Measurements from ENCODE around the gene IRF6. TPM values are rescaled to one million over a fixed set of nuclear protein-coding genes. Genes with fewer than 3 reads are reported as not detected.

The IRF6 gene
- total and polyA plus RNA-seq, 2 of the 8 experiments (the other 6 are each of a cell fraction or from before 2014, with no cell fraction given): 9.6 to 13.4 TPM

DNA sequence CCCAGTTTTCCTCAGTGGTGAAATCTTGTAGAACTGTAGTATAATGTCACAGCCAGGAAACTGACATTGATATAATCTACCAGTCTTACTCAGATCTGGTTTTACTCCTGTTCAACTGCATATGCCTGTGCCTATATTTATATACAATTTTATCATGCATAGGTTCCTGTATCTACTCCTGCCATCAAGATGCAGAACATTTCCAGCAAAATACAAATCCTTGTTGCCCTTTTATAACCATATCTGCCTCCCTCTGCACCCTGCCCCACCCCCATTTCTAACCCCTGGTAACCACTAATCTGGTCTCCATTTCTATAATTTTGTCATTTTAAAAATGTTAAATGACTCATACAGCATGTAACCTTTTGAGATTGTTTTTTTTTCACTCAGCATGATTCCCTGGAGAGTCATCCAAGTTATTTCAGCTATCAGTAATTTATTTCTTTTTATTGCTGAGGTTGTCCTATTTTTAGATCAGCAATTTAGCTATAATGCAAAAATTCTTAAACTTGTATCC, 29.9 kb upstream of the IRF6 start:
- H3K18ac ChIP-seq (ENCODE audit: extremely low read depth, low read length): no peak overlapping the region
- TF ChIP-seq POU5F1 (IDR thresholded peaks at IDR 0.05; ENCODE audit: low read depth, low read length) (no peak), JUND (IDR thresholded peaks at IDR 0.05; ENCODE audit: low read length) (no peak), CHD2 (IDR thresholded peaks at IDR 0.05; ENCODE audit: low read length) (no peak), BRCA1 (IDR thresholded peaks at IDR 0.05; ENCODE audit: low read depth, low read length) (no peak), RFX5 (IDR thresholded peaks at IDR 0.05; ENCODE audit: borderline replicate concordance, low read depth, low read length) (no peak), NRF1 (IDR thresholded peaks at IDR 0.05; ENCODE audit: low read depth, low read length) (no peak), SIRT6 (IDR thresholded peaks at IDR 0.05; ENCODE audit: low read length) (no peak)
- no peak overlapping the region for H3K4me3 ChIP-seq (ENCODE audit: extremely low read depth in 1 of 4, insufficient read depth in 2 of 4, low read depth in 3 of 4, low read length in 4 of 4)
- no peak overlapping the region for H4K8ac ChIP-seq (ENCODE audit: extremely low read depth, insufficient read depth, low read length)
- FAIRE-seq (no peak), DNase-seq (ENCODE audit: low read depth in 1 of 2, low spot score in 2 of 2) (no peak)
- CTCF ChIA-PET (ENCODE audit: partially characterized antibody): interaction anchor here (0.6 to 4.6 kb wide), 4 partner anchors 11 to 476 kb away, joined by 3 to 33 read pairs (median 10); no protein-coding TSS in a partner anchor
- H2BK15ac ChIP-seq (ENCODE audit: low read length): no peak overlapping the region
- H3K4ac ChIP-seq (replicated peaks; ENCODE audit: insufficient read length, low read depth, low read length): no peak overlapping the region
- no peaks in the 10 kb centered on the region for H3K79me2 ChIP-seq (ENCODE audit: control insufficient read depth in 1 of 2, insufficient read depth in 2 of 2, low read length in 2 of 2)
- H2AFZ ChIP-seq (ENCODE audit: low read length): no peak overlapping the region
- no peaks in the 10 kb centered on the region for H3K4me1 ChIP-seq (replicated peaks in 1 of 4; ENCODE audit: control insufficient read depth in 3 of 4, insufficient read depth in 4 of 4, low read length in 3 of 4)
- H3K9ac ChIP-seq (replicated peaks in 1 of 4; ENCODE audit: extremely low read depth in 1 of 4, low read depth in 3 of 4, low read length in 3 of 4): no peak overlapping the region
- H3K36me3 ChIP-seq (ENCODE audit: control insufficient read depth in 2 of 4, insufficient read depth in 4 of 4, low read length in 3 of 4): peaks cover 29 to 85% (median 70%) of the 10 kb centered on the region in 4 experiments
- peaks cover 0 to 6% of the 10 kb centered on the region in 2 experiments for H4K20me1 ChIP-seq (replicated peaks in 1 of 2; ENCODE audit: control insufficient read depth in 1 of 2, insufficient read depth in 2 of 2, low read length in 2 of 2)
- no peak overlapping the region for H2BK12ac ChIP-seq (ENCODE audit: low read depth, low read length)
- no peak overlapping the region for H2BK20ac ChIP-seq (ENCODE audit: low read length)
- H4K5ac ChIP-seq (ENCODE audit: insufficient read length, low read depth, low read length): no peak overlapping the region
- H3K14ac ChIP-seq (ENCODE audit: insufficient read length): no peak overlapping the region
- H3K56ac ChIP-seq (replicated peaks; ENCODE audit: insufficient read length, low read depth, low read length): no peak overlapping the region
- H3K23me2 ChIP-seq (ENCODE audit: low read depth, low read length): no peaks in the 10 kb centered on the region
- no peak overlapping the region for H2AK5ac ChIP-seq (ENCODE audit: low read depth, low read length)
- H4K91ac ChIP-seq (replicated peaks; ENCODE audit: insufficient read length, low read length): no peak overlapping the region
- no peak overlapping the region for H3K27ac ChIP-seq (ENCODE audit: low read depth, low read length)
- no peaks in the 10 kb centered on the region for H3K9me3 ChIP-seq (ENCODE audit: insufficient read depth in 2 of 2, low read depth in 1 of 2, low read length in 1 of 2)
- no peaks in the 10 kb centered on the region for H3K79me1 ChIP-seq (ENCODE audit: low read depth, low read length)
- POLR2A ChIA-PET (ENCODE audit: partially characterized antibody): interaction anchor here (1.1 kb wide), 1 partner anchor 34 kb away, joined by 3 read pairs; no protein-coding TSS in a partner anchor
- no peaks in the 10 kb centered on the region for H3K27me3 ChIP-seq (replicated peaks in 1 of 4; ENCODE audit: control insufficient read depth in 3 of 4, extremely low read depth in 1 of 4, insufficient read depth in 3 of 4, low read length in 3 of 4)
- no peak overlapping the region for H2BK120ac ChIP-seq (replicated peaks; ENCODE audit: low read depth, low read length)
- H3K4me2 ChIP-seq (ENCODE audit: insufficient read depth in 1 of 2, low read depth in 2 of 2, low read length in 2 of 2): no peak overlapping the region
- no peak overlapping the region for H3K23ac ChIP-seq (ENCODE audit: insufficient read length)
- no peak overlapping the region for H2BK5ac ChIP-seq (ENCODE audit: low read depth, low read length)

Measured in H1 (cell line).